ENCODE measurements around the gene HEXIM1.

HEXIM1 gene

GRCh38 chr17:45161288-45162024 is 13.2 kb downstream of the HEXIM1 start, which contains the start of gene HEXIM2:
Gene HEXIM2 (plus strand): TSS chr17:45161875. CDS start chr17:45162794, 919 bp downstream.
- peak within 1 kb of the TSS; percentile 99 to 100 (median 100) for H3K27ac ChIP-seq
- H3K4me3 ChIP-seq = peak within 1 kb of the TSS; percentile 70 to 89 (median 79)

- peak overlapping the region in 5 of 7 experiments; percentile 6 to 89 (median 10) for H3K4me3 ChIP-seq
- H3K27ac ChIP-seq = peak overlapping the region in 19 of 21 experiments; percentile 11 to 100 (median 67)
Measured at GRCh38 chr17:45162025-45162687, 13.9 kb downstream of the HEXIM1 start.

- Histone ChIP-seq H3K4me3 (no peak overlapping the region), H3K27ac (peak overlapping the region in 3 of 21 experiments; percentile 12 to 37 (median 32))
Measured at GRCh38 chr17:45164734-45165269, 16.5 kb downstream of the HEXIM1 start.

GRCh38 chr17:45168991-45169752 is 20.9 kb downstream of the HEXIM1 start:
- H3K27ac ChIP-seq = peak overlapping the region in 8 of 21 experiments; percentile 6 to 98 (median 92)

GRCh38 chr17:45170280-45170930 is 22.1 kb downstream of the HEXIM1 start:
- Histone ChIP-seq H3K4me3 (peak overlapping the region in 1 of 7 experiments; percentile 33), H3K27ac (peak overlapping the region in 20 of 21 experiments; percentile 83 to 98 (median 92))

More at GRCh38 chr17:45168991-45169752, 20.9 kb downstream of the HEXIM1 start:
- H3K4me3 ChIP-seq = no peak overlapping the region

GRCh38 chr17:45170931-45171337 is 22.7 kb downstream of the HEXIM1 start:
- Histone ChIP-seq H3K27ac (peak overlapping the region; percentile 51 to 98 (median 92)), H3K4me3 (peak overlapping the region in 6 of 7 experiments; percentile 9 to 33 (median 18))

GRCh38 chr17:45171338-45172231 is 23.3 kb downstream of the HEXIM1 start:
- H3K27ac ChIP-seq = peak overlapping the region; percentile 51 to 98 (median 92)
- H3K4me3 ChIP-seq = peak overlapping the region; percentile 9 to 33 (median 20)

GRCh38 chr17:45172232-45172540 is 23.9 kb downstream of the HEXIM1 start:
- Histone ChIP-seq H3K27ac (peak overlapping the region; percentile 51 to 98 (median 92)), H3K4me3 (peak overlapping the region; percentile 9 to 33 (median 20))

- peak overlapping the region; percentile 9 to 33 (median 20) for H3K4me3 ChIP-seq
- H3K27ac ChIP-seq = peak overlapping the region; percentile 51 to 98 (median 92)
Measured at GRCh38 chr17:45172541-45173286, 24.4 kb downstream of the HEXIM1 start.

GRCh38 chr17:45175759-45176115 is 27.5 kb downstream of the HEXIM1 start:
- peak overlapping the region in 11 of 21 experiments; percentile 0 to 70 (median 47) for H3K27ac ChIP-seq

GRCh38 chr17:45177563-45177962 is 29.3 kb downstream of the HEXIM1 start:
- Histone ChIP-seq H3K4me3 (no peak overlapping the region), H3K27ac (no peak overlapping the region)

More at GRCh38 chr17:45175759-45176115, 27.5 kb downstream of the HEXIM1 start:
- H3K4me3 ChIP-seq = no peak overlapping the region

- Histone ChIP-seq H3K4me3 (no peak overlapping the region), H3K27ac (no peak overlapping the region)
Measured at GRCh38 chr17:45184144-45184543, 35.9 kb downstream of the HEXIM1 start.

- H3K27ac ChIP-seq = no peak overlapping the region
Measured at GRCh38 chr17:45186801-45187354, 38.6 kb downstream of the HEXIM1 start.

GRCh38 chr17:45189009-45189408 is 40.7 kb downstream of the HEXIM1 start:
- H3K4me3 ChIP-seq = no peak overlapping the region
- no peak overlapping the region for H3K27ac ChIP-seq

More at GRCh38 chr17:45186801-45187354, 38.6 kb downstream of the HEXIM1 start:
- H3K4me3 ChIP-seq = no peak overlapping the region

GRCh38 chr17:45190503-45191255 is 42.4 kb downstream of the HEXIM1 start:
- Histone ChIP-seq H3K4me3 (no peak overlapping the region), H3K27ac (no peak overlapping the region)

- no peak overlapping the region for H3K27ac ChIP-seq
Measured at GRCh38 chr17:45195424-45195823, 47.1 kb downstream of the HEXIM1 start.

More at GRCh38 chr17:45195424-45195823, 47.1 kb downstream of the HEXIM1 start:
- H3K4me3 ChIP-seq = no peak overlapping the region

Data from skin epidermis (tissue), 12 donors.